ENCODE measurements around the gene FBN3.

The FBN3 gene

DNA sequence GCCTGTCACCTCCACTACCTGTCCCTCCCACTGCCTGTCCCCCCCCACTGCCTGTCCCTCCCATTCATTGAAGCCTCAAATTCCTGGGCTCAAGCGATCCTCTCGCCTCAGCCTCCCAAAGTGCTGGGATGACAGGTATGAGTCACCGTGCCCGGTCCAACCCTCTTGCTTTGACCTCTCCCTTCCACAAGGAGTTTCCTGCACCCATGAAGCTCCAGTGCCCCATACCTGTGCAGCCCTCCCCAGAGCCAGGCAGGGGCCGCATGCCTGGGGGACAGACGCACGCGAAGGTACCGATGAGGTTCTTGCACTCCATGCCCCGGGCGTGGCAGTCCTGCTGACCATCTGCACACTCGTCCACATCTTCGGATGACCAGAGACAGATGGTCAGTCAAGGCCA is 62.5 kb downstream of the FBN3 start:
- no peak overlapping the region for H3K27ac ChIP-seq (ENCODE audit: low read length)
- H3K27me3 ChIP-seq (ENCODE audit: low read depth, low read length), result no peaks in the 10 kb centered on the region
- H3K4me3 ChIP-seq (ENCODE audit: low read depth in 1 of 2, low read length in 2 of 2), result no peak overlapping the region
- H3K4me1 ChIP-seq (ENCODE audit: control insufficient read depth in 1 of 2, insufficient read depth in 2 of 2, low read length in 2 of 2), result no peaks in the 10 kb centered on the region
- H3K36me3 ChIP-seq (ENCODE audit: control insufficient read depth in 1 of 2, insufficient read depth in 2 of 2, low read length in 2 of 2), result no peaks in the 10 kb centered on the region
- H3K9me3 ChIP-seq (ENCODE audit: control insufficient read depth in 1 of 2, low read length in 2 of 2), result peaks cover 0 to 9% of the 10 kb centered on the region in 2 donors

- no peaks in the 10 kb centered on the region for H3K36me3 ChIP-seq (ENCODE audit: control insufficient read depth in 1 of 2, insufficient read depth in 2 of 2, low read length in 2 of 2)
- H3K4me3 ChIP-seq (ENCODE audit: low read depth in 1 of 2, low read length in 2 of 2), result no peak overlapping the region
- no peaks in the 10 kb centered on the region for H3K4me1 ChIP-seq (ENCODE audit: control insufficient read depth in 1 of 2, insufficient read depth in 2 of 2, low read length in 2 of 2)
- no peak overlapping the region for H3K27ac ChIP-seq (ENCODE audit: low read length)
- H3K9me3 ChIP-seq (ENCODE audit: control insufficient read depth in 1 of 2, low read length in 2 of 2), result peaks cover 0 to 6% of the 10 kb centered on the region in 2 donors
- H3K27me3 ChIP-seq (ENCODE audit: low read depth, low read length), result no peaks in the 10 kb centered on the region
Measured at GRCh38 chr19:8085598-8086408, 63.6 kb downstream of the FBN3 start.

DNA sequence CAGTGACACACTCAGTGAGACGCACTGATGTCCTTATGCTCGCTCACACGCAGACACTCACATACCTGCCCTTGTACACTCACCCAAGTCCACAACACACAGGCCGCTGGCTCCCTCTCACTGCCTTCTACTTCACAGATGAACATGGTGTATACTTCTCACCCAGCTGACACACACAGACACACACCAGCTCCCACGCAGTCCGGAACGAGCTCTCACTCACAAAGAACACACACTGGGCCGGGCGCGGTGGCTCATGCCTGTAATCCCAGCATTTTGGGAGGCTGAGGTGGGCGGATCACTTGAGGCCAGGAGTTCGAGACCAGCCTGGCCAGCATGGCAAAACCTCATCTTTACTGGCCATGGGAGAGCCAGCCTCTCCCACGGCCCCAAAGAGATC is 65.2 kb downstream of the FBN3 start:
- Histone ChIP-seq H3K27me3 (ENCODE audit: low read depth, low read length) (no peaks in the 10 kb centered on the region), H3K4me3 (ENCODE audit: low read depth in 1 of 2, low read length in 2 of 2) (no peak overlapping the region), H3K9me3 (ENCODE audit: control insufficient read depth in 1 of 2, low read length in 2 of 2) (no peaks in the 10 kb centered on the region), H3K27ac (ENCODE audit: low read length) (no peak overlapping the region), H3K4me1 (ENCODE audit: control insufficient read depth in 1 of 2, insufficient read depth in 2 of 2, low read length in 2 of 2) (no peaks in the 10 kb centered on the region), H3K36me3 (ENCODE audit: control insufficient read depth in 1 of 2, insufficient read depth in 2 of 2, low read length in 2 of 2) (no peaks in the 10 kb centered on the region)

DNA sequence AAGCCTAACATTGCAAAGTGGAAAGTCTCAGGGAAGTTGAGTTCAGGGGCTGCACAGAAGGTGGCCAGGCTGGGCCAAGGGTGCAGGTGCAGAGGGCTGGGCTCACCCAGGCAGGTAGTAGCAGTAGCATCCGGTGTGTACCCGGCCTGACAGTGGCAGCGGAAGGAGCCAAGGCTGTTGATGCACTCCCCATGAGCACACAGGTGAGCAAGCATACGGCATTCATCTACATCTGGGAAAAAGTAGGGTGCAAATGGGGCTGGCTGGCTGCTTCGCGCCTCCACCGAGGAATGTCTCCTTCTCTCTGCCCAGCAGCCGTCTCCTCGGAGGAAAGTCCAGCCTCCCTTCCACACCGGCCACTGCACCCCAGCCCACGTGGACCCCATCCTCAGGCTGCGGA is 66.3 kb downstream of the FBN3 start:
- Histone ChIP-seq H3K4me3 (ENCODE audit: low read depth in 1 of 2, low read length in 2 of 2) (no peak overlapping the region), H3K36me3 (ENCODE audit: control insufficient read depth in 1 of 2, insufficient read depth in 2 of 2, low read length in 2 of 2) (no peaks in the 10 kb centered on the region), H3K9me3 (ENCODE audit: control insufficient read depth in 1 of 2, low read length in 2 of 2) (no peaks in the 10 kb centered on the region), H3K4me1 (ENCODE audit: control insufficient read depth in 1 of 2, insufficient read depth in 2 of 2, low read length in 2 of 2) (no peaks in the 10 kb centered on the region), H3K27me3 (ENCODE audit: low read depth, low read length) (no peaks in the 10 kb centered on the region), H3K27ac (ENCODE audit: low read length) (no peak overlapping the region)

GRCh38 chr19:8081569-8082550 is 67.5 kb downstream of the FBN3 start:
- no peaks in the 10 kb centered on the region for H3K27me3 ChIP-seq (ENCODE audit: low read depth, low read length)
- no peaks in the 10 kb centered on the region for H3K9me3 ChIP-seq (ENCODE audit: control insufficient read depth in 1 of 2, low read length in 2 of 2)
- H3K4me1 ChIP-seq (ENCODE audit: control insufficient read depth in 1 of 2, insufficient read depth in 2 of 2, low read length in 2 of 2), result no peaks in the 10 kb centered on the region
- H3K4me3 ChIP-seq (ENCODE audit: low read depth in 1 of 2, low read length in 2 of 2), result no peak overlapping the region
- no peaks in the 10 kb centered on the region for H3K36me3 ChIP-seq (ENCODE audit: control insufficient read depth in 1 of 2, insufficient read depth in 2 of 2, low read length in 2 of 2)
- no peak overlapping the region for H3K27ac ChIP-seq (ENCODE audit: low read length)

DNA sequence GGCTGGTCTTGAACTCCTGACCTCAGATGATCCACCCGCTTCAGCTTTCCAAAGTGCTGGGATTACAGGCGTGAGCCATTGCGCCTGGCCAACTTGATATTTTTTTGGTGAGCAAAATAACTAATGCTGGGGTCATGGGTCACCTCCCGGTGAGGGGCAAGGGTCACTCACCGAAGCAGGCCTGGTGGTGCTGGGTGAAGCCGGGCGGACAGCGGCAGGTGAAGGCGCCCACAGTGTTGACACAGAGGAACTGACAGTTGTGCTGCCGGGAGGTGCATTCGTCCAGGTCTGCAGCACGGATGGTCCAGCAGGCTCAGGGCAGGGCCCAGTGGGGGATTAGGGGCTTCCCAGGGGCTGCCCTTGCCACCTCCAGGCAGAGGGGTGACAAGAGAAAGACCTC is 68.6 kb downstream of the FBN3 start:
- Histone ChIP-seq H3K27me3 (ENCODE audit: low read depth, low read length) (no peaks in the 10 kb centered on the region), H3K9me3 (ENCODE audit: control insufficient read depth in 1 of 2, low read length in 2 of 2) (no peaks in the 10 kb centered on the region), H3K4me3 (ENCODE audit: low read depth in 1 of 2, low read length in 2 of 2) (no peak overlapping the region), H3K27ac (ENCODE audit: low read length) (no peak overlapping the region), H3K4me1 (ENCODE audit: control insufficient read depth in 1 of 2, insufficient read depth in 2 of 2, low read length in 2 of 2) (no peaks in the 10 kb centered on the region), H3K36me3 (ENCODE audit: control insufficient read depth in 1 of 2, insufficient read depth in 2 of 2, low read length in 2 of 2) (no peaks in the 10 kb centered on the region)

GRCh38 chr19:8079988-8080387 is 69.4 kb downstream of the FBN3 start:
- Histone ChIP-seq H3K36me3 (ENCODE audit: control insufficient read depth in 1 of 2, insufficient read depth in 2 of 2, low read length in 2 of 2) (no peaks in the 10 kb centered on the region), H3K4me1 (ENCODE audit: control insufficient read depth in 1 of 2, insufficient read depth in 2 of 2, low read length in 2 of 2) (no peaks in the 10 kb centered on the region), H3K27ac (ENCODE audit: low read length) (no peak overlapping the region), H3K27me3 (ENCODE audit: low read depth, low read length) (no peaks in the 10 kb centered on the region), H3K9me3 (ENCODE audit: control insufficient read depth in 1 of 2, low read length in 2 of 2) (no peaks in the 10 kb centered on the region), H3K4me3 (ENCODE audit: low read depth in 1 of 2, low read length in 2 of 2) (no peak overlapping the region)

GRCh38 chr19:8075158-8076074 is 74.0 kb downstream of the FBN3 start:
- no peak overlapping the region for H3K4me3 ChIP-seq (ENCODE audit: low read depth in 1 of 2, low read length in 2 of 2)
- no peak overlapping the region for H3K27ac ChIP-seq (ENCODE audit: low read length)
- H3K9me3 ChIP-seq (ENCODE audit: control insufficient read depth in 1 of 2, low read length in 2 of 2), result peaks cover 0 to 1% of the 10 kb centered on the region in 2 donors
- no peaks in the 10 kb centered on the region for H3K4me1 ChIP-seq (ENCODE audit: control insufficient read depth in 1 of 2, insufficient read depth in 2 of 2, low read length in 2 of 2)
- no peaks in the 10 kb centered on the region for H3K36me3 ChIP-seq (ENCODE audit: control insufficient read depth in 1 of 2, insufficient read depth in 2 of 2, low read length in 2 of 2)
- no peaks in the 10 kb centered on the region for H3K27me3 ChIP-seq (ENCODE audit: low read depth, low read length)

GRCh38 chr19:8074501-8074900 is 74.9 kb downstream of the FBN3 start:
- Histone ChIP-seq H3K4me3 (ENCODE audit: low read depth in 1 of 2, low read length in 2 of 2) (no peak overlapping the region), H3K9me3 (ENCODE audit: control insufficient read depth in 1 of 2, low read length in 2 of 2) (peaks cover 3 to 10% of the 10 kb centered on the region in 2 donors), H3K27me3 (ENCODE audit: low read depth, low read length) (no peaks in the 10 kb centered on the region), H3K36me3 (ENCODE audit: control insufficient read depth in 1 of 2, insufficient read depth in 2 of 2, low read length in 2 of 2) (no peaks in the 10 kb centered on the region), H3K4me1 (ENCODE audit: control insufficient read depth in 1 of 2, insufficient read depth in 2 of 2, low read length in 2 of 2) (no peaks in the 10 kb centered on the region), H3K27ac (ENCODE audit: low read length) (no peak overlapping the region)

GRCh38 chr19:8071912-8072311 is 77.5 kb downstream of the FBN3 start:
- no peaks in the 10 kb centered on the region for H3K36me3 ChIP-seq (ENCODE audit: control insufficient read depth in 1 of 2, insufficient read depth in 2 of 2, low read length in 2 of 2)
- no peak overlapping the region for H3K27ac ChIP-seq (ENCODE audit: low read length)
- no peak overlapping the region for H3K4me3 ChIP-seq (ENCODE audit: low read depth in 1 of 2, low read length in 2 of 2)
- H3K9me3 ChIP-seq (ENCODE audit: control insufficient read depth in 1 of 2, low read length in 2 of 2), result peaks cover 3 to 16% of the 10 kb centered on the region in 2 donors
- H3K27me3 ChIP-seq (ENCODE audit: low read depth, low read length), result no peaks in the 10 kb centered on the region
- H3K4me1 ChIP-seq (ENCODE audit: control insufficient read depth in 1 of 2, insufficient read depth in 2 of 2, low read length in 2 of 2), result no peaks in the 10 kb centered on the region

All from muscle layer of duodenum (tissue), 2 donors.